ENCODE measurements around the gene CHADL. TPM values are rescaled to one million over a fixed set of nuclear protein-coding genes. Genes with fewer than 3 reads are reported as not detected.

Gene CHADL
- total RNA-seq, 1 experiment from 2014 or later = 0.74 TPM

GRCh38 chr22:41239443-41240128 lies 1.1 kb downstream of the CHADL start:
- no peak overlapping the region for H2AFZ ChIP-seq
- POLR2A ChIA-PET (ENCODE audit: unreplicated experiment) = no interaction called here
- intact Hi-C loops (cut with micrococcal nuclease; ENCODE audit: unreplicated experiment) = no loop called here
- no peaks in the 10 kb centered on the region for H3K79me2 ChIP-seq (ENCODE audit: low read depth)
- H3K4me1 ChIP-seq (replicated peaks; ENCODE audit: insufficient read depth) = no peaks in the 10 kb centered on the region
- no peak for DNase-seq
- H3K36me3 ChIP-seq (ENCODE audit: low read depth) = no peaks in the 10 kb centered on the region
- no peak for TF ChIP-seq EZH2 (IDR thresholded peaks at IDR 0.05; ENCODE audit: low read depth)
- no peak for TF ChIP-seq CTCF (conservative IDR thresholded peaks at IDR 0.05)
- no peak overlapping the region for H3K27ac ChIP-seq
- CTCF ChIA-PET = no interaction called here
- BruUV-seq (replicated peaks) = no TSS peak
- no peaks in the 10 kb centered on the region for H3K9me2 ChIP-seq (ENCODE audit: insufficient read depth)
- H3K4me2 ChIP-seq = no peak overlapping the region
- H3K27me3 ChIP-seq (ENCODE audit: insufficient read depth, low read depth) = no peaks in the 10 kb centered on the region
- no peaks in the 10 kb centered on the region for H3K9me3 ChIP-seq (ENCODE audit: insufficient read depth, low read depth)
- H3K4me3 ChIP-seq = no peak overlapping the region
- H4K20me1 ChIP-seq (ENCODE audit: insufficient read depth) = no peaks in the 10 kb centered on the region
- H3F3A ChIP-seq (ENCODE audit: insufficient read depth, low read depth) = peaks cover 38% of the 10 kb centered on the region

- H3K4me3 ChIP-seq = no peak overlapping the region
These were observed 1.9 kb downstream of the CHADL start for GRCh38 chr22:41238570-41239442.

More at GRCh38 chr22:41238570-41239442, 1.9 kb downstream of the CHADL start:
- H3K9me2 ChIP-seq (ENCODE audit: insufficient read depth) = no peaks in the 10 kb centered on the region
- DNase-seq = no peak
- BruUV-seq (replicated peaks) = no TSS peak
- no peaks in the 10 kb centered on the region for H3K36me3 ChIP-seq (ENCODE audit: low read depth)
- TF ChIP-seq CTCF (conservative IDR thresholded peaks at IDR 0.05) (no peak), EZH2 (IDR thresholded peaks at IDR 0.05; ENCODE audit: low read depth) (no peak)
- no peak overlapping the region for H3K27ac ChIP-seq
- H3K4me1 ChIP-seq (replicated peaks; ENCODE audit: insufficient read depth) = no peaks in the 10 kb centered on the region
- POLR2A ChIA-PET (ENCODE audit: unreplicated experiment) = interaction anchor here (0.5 kb wide), 1 partner anchor 631 kb away, joined by 6 read pairs; no protein-coding TSS in a partner anchor
- CTCF ChIA-PET = interaction anchor here (0.6 to 2.3 kb wide), 4 partner anchors 57 to 316 kb away, joined by 3 to 26 read pairs (median 6); no protein-coding TSS in a partner anchor
- H3K79me2 ChIP-seq (ENCODE audit: low read depth) = no peaks in the 10 kb centered on the region
- intact Hi-C loops (cut with micrococcal nuclease; ENCODE audit: unreplicated experiment) = no loop called here
- no peaks in the 10 kb centered on the region for H4K20me1 ChIP-seq (ENCODE audit: insufficient read depth)
- H3K27me3 ChIP-seq (ENCODE audit: insufficient read depth, low read depth) = no peaks in the 10 kb centered on the region
- no peak overlapping the region for H2AFZ ChIP-seq
- peaks cover 30% of the 10 kb centered on the region for H3F3A ChIP-seq (ENCODE audit: insufficient read depth, low read depth)
- no peaks in the 10 kb centered on the region for H3K9me3 ChIP-seq (ENCODE audit: insufficient read depth, low read depth)
- no peak overlapping the region for H3K4me2 ChIP-seq

Data from PC-9 (cell line).